ENCODE measurements around the gene GOLGA8K. TPM values are rescaled to one million over a fixed set of nuclear protein-coding genes. Genes with fewer than 3 reads are reported as not detected.
"Not testable (repeated sequence)": the region's sequence is repeated elsewhere in the genome, so short reads cannot be mapped to it uniquely, and the experiment has no call there.

GOLGA8K gene
- total and polyA plus RNA-seq, 2 donors (not counting 1 experiment from before 2014, with no cell fraction given), result 0.17 TPM; not detected in 1

- not testable (repeated sequence) for H3K4me1 ChIP-seq (ENCODE audit: control insufficient read depth, extremely low read depth, insufficient read depth, low read length); DNase-seq (ENCODE audit: low read depth in 2 of 2); H3K27me3 ChIP-seq (ENCODE audit: control insufficient read depth, insufficient read depth, low read length); H3K9ac ChIP-seq (ENCODE audit: insufficient read depth, low read length); H3K4me3 ChIP-seq (replicated peaks in 1 of 4; ENCODE audit: control extremely low read depth in 1 of 4, insufficient read depth in 1 of 4, low read depth in 3 of 4, low read length in 4 of 4); H3K27ac ChIP-seq (ENCODE audit: insufficient read depth, low read length); H3K36me3 ChIP-seq (ENCODE audit: control insufficient read depth, insufficient read depth, low read length); H3K4me2 ChIP-seq (ENCODE audit: extremely low read depth, insufficient read depth, low read length); H4K20me1 ChIP-seq (ENCODE audit: control insufficient read depth, extremely low read depth, insufficient read depth, low read length); H3K9me3 ChIP-seq (ENCODE audit: control insufficient read depth, insufficient read depth, low read depth, low read length); H2AFZ ChIP-seq (ENCODE audit: low read length); H3K79me2 ChIP-seq (ENCODE audit: control insufficient read depth, insufficient read depth, low read length)
- TF ChIP-seq CTCF (conservative IDR thresholded peaks at IDR 0.05 in 1 of 2, IDR thresholded peaks at IDR 0.05 in 1 of 2; ENCODE audit: low read depth in 1 of 2, low read length in 2 of 2), result peak in 1 of 2 donors; percentile 14
Observed at GRCh38 chr15:32407903-32408302, 4.8 kb upstream of the GOLGA8K start.

GRCh38 chr15:32396522-32396921, 6.6 kb downstream of the GOLGA8K start:
- not testable (repeated sequence) for H2AFZ ChIP-seq (ENCODE audit: low read length); H3K9me3 ChIP-seq (ENCODE audit: control insufficient read depth, insufficient read depth, low read depth, low read length); H3K4me1 ChIP-seq (ENCODE audit: control insufficient read depth, extremely low read depth, insufficient read depth, low read length); H3K4me2 ChIP-seq (ENCODE audit: extremely low read depth, insufficient read depth, low read length); H4K20me1 ChIP-seq (ENCODE audit: control insufficient read depth, extremely low read depth, insufficient read depth, low read length); H3K4me3 ChIP-seq (replicated peaks in 1 of 4; ENCODE audit: control extremely low read depth in 1 of 4, insufficient read depth in 1 of 4, low read depth in 3 of 4, low read length in 4 of 4); DNase-seq (ENCODE audit: low read depth in 2 of 2); H3K27me3 ChIP-seq (ENCODE audit: control insufficient read depth, insufficient read depth, low read length); H3K9ac ChIP-seq (ENCODE audit: insufficient read depth, low read length); H3K27ac ChIP-seq (ENCODE audit: insufficient read depth, low read length); H3K36me3 ChIP-seq (ENCODE audit: control insufficient read depth, insufficient read depth, low read length); H3K79me2 ChIP-seq (ENCODE audit: control insufficient read depth, insufficient read depth, low read length)

GRCh38 chr15:32394745-32395144, 8.3 kb downstream of the GOLGA8K start:
- not testable (repeated sequence) for H3K4me3 ChIP-seq (replicated peaks in 1 of 4; ENCODE audit: control extremely low read depth in 1 of 4, insufficient read depth in 1 of 4, low read depth in 3 of 4, low read length in 4 of 4); H3K9me3 ChIP-seq (ENCODE audit: control insufficient read depth, insufficient read depth, low read depth, low read length); H3K9ac ChIP-seq (ENCODE audit: insufficient read depth, low read length); DNase-seq (ENCODE audit: low read depth in 2 of 2); H3K4me1 ChIP-seq (ENCODE audit: control insufficient read depth, extremely low read depth, insufficient read depth, low read length); H3K79me2 ChIP-seq (ENCODE audit: control insufficient read depth, insufficient read depth, low read length); H3K36me3 ChIP-seq (ENCODE audit: control insufficient read depth, insufficient read depth, low read length); H3K27me3 ChIP-seq (ENCODE audit: control insufficient read depth, insufficient read depth, low read length); H3K27ac ChIP-seq (ENCODE audit: insufficient read depth, low read length); H2AFZ ChIP-seq (ENCODE audit: low read length); H4K20me1 ChIP-seq (ENCODE audit: control insufficient read depth, extremely low read depth, insufficient read depth, low read length); H3K4me2 ChIP-seq (ENCODE audit: extremely low read depth, insufficient read depth, low read length)

- H3K4me2 ChIP-seq (ENCODE audit: extremely low read depth, insufficient read depth, low read length); H4K20me1 ChIP-seq (ENCODE audit: control insufficient read depth, extremely low read depth, insufficient read depth, low read length); DNase-seq (ENCODE audit: low read depth in 2 of 2): not testable (repeated sequence)
Observed at GRCh38 chr15:32388050-32388648, 14.9 kb downstream of the GOLGA8K start.

GRCh38 chr15:32385823-32386495, 17.1 kb downstream of the GOLGA8K start:
- H2AFZ ChIP-seq (ENCODE audit: low read length); H3K27me3 ChIP-seq (ENCODE audit: control insufficient read depth, insufficient read depth, low read length); H3K27ac ChIP-seq (ENCODE audit: insufficient read depth, low read length); H3K9me3 ChIP-seq (ENCODE audit: control insufficient read depth, insufficient read depth, low read depth, low read length); H3K9ac ChIP-seq (ENCODE audit: insufficient read depth, low read length); H3K4me1 ChIP-seq (ENCODE audit: control insufficient read depth, extremely low read depth, insufficient read depth, low read length); DNase-seq (ENCODE audit: low read depth in 2 of 2); H3K4me2 ChIP-seq (ENCODE audit: extremely low read depth, insufficient read depth, low read length); H3K36me3 ChIP-seq (ENCODE audit: control insufficient read depth, insufficient read depth, low read length); H4K20me1 ChIP-seq (ENCODE audit: control insufficient read depth, extremely low read depth, insufficient read depth, low read length); H3K79me2 ChIP-seq (ENCODE audit: control insufficient read depth, insufficient read depth, low read length); H3K4me3 ChIP-seq (replicated peaks in 1 of 4; ENCODE audit: control extremely low read depth in 1 of 4, insufficient read depth in 1 of 4, low read depth in 3 of 4, low read length in 4 of 4): not testable (repeated sequence)

More at GRCh38 chr15:32388050-32388648, 14.9 kb downstream of the GOLGA8K start:
- H3K36me3 ChIP-seq (ENCODE audit: control insufficient read depth, insufficient read depth, low read length); H3K4me1 ChIP-seq (ENCODE audit: control insufficient read depth, extremely low read depth, insufficient read depth, low read length); H3K9me3 ChIP-seq (ENCODE audit: control insufficient read depth, insufficient read depth, low read depth, low read length); H3K27me3 ChIP-seq (ENCODE audit: control insufficient read depth, insufficient read depth, low read length); H3K79me2 ChIP-seq (ENCODE audit: control insufficient read depth, insufficient read depth, low read length); H3K27ac ChIP-seq (ENCODE audit: insufficient read depth, low read length); H3K4me3 ChIP-seq (replicated peaks in 1 of 4; ENCODE audit: control extremely low read depth in 1 of 4, insufficient read depth in 1 of 4, low read depth in 3 of 4, low read length in 4 of 4); H3K9ac ChIP-seq (ENCODE audit: insufficient read depth, low read length); H2AFZ ChIP-seq (ENCODE audit: low read length): not testable (repeated sequence)

GRCh38 chr15:32374185-32374584, 28.9 kb downstream of the GOLGA8K start:
- not testable (repeated sequence) for H3K4me3 ChIP-seq (replicated peaks in 1 of 4; ENCODE audit: control extremely low read depth in 1 of 4, insufficient read depth in 1 of 4, low read depth in 3 of 4, low read length in 4 of 4); H3K9me3 ChIP-seq (ENCODE audit: control insufficient read depth, insufficient read depth, low read depth, low read length); H3K4me1 ChIP-seq (ENCODE audit: control insufficient read depth, extremely low read depth, insufficient read depth, low read length); H3K27me3 ChIP-seq (ENCODE audit: control insufficient read depth, insufficient read depth, low read length); H2AFZ ChIP-seq (ENCODE audit: low read length); H3K27ac ChIP-seq (ENCODE audit: insufficient read depth, low read length); DNase-seq (ENCODE audit: low read depth in 2 of 2); H3K36me3 ChIP-seq (ENCODE audit: control insufficient read depth, insufficient read depth, low read length); H3K79me2 ChIP-seq (ENCODE audit: control insufficient read depth, insufficient read depth, low read length); H4K20me1 ChIP-seq (ENCODE audit: control insufficient read depth, extremely low read depth, insufficient read depth, low read length); H3K9ac ChIP-seq (ENCODE audit: insufficient read depth, low read length); H3K4me2 ChIP-seq (ENCODE audit: extremely low read depth, insufficient read depth, low read length)
